HG03045 (cell line): Measurements from ENCODE around the gene ANO3.
"Not testable (repeated sequence)": the region's sequence is repeated elsewhere in the genome, so short reads cannot be mapped to it uniquely, and the experiment has no call there.

Experiments
- ATAC-seq: cut with Tn5 transposase; IDR thresholded peaks from one replicate; pipeline ENCODE4 v1.9.1; 2021; ENCODE audit warnings: mild to moderate bottlenecking, moderate library complexity; ENCODE audit not compliant: unreplicated experiment

Gene ANO3

DNA sequence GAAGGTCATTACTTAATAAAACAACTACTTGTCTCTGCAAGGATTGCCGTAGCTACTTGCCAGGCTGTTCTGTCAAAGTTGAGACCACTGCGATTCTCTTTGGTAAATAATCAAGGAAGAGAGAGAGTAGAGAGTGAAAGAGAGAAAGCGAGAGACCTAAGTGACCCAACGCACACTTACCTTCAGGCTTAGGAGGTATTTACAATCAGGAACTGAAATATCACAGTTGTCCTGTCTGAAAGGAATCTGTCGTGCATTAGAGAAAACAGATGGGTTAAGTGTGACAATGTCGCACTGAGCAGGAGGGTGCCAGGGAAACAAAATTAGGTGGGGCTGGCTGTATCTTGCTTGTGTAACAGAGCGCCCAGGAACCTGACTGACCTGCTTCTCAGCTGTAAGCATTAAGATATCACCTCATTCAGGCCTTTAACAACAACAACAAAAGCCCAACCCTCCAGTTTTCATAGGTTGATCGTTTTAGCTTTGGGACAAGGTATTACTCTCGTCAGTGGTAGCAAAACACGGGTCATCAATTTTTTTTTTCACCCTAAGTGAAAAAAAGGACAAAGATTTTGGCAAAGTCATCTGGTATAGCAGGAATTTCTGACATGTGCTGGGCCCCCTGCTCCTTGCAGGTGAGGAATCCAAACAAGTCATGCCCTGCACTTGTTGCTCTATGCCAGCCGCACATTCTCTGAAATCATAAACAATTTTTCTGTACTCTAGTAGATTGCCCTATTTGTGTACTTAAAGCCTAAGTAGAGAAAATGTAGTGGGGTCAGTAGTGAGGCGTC, 240.1 kb downstream of the ANO3 start, which contains the start of gene MUC15:
Gene MUC15, minus strand, starts transcription at position 403 of the 794 bp plus-strand sequence. CDS start 5,169 bp downstream, outside the sequence.
- ATAC-seq, result no peak

DNA sequence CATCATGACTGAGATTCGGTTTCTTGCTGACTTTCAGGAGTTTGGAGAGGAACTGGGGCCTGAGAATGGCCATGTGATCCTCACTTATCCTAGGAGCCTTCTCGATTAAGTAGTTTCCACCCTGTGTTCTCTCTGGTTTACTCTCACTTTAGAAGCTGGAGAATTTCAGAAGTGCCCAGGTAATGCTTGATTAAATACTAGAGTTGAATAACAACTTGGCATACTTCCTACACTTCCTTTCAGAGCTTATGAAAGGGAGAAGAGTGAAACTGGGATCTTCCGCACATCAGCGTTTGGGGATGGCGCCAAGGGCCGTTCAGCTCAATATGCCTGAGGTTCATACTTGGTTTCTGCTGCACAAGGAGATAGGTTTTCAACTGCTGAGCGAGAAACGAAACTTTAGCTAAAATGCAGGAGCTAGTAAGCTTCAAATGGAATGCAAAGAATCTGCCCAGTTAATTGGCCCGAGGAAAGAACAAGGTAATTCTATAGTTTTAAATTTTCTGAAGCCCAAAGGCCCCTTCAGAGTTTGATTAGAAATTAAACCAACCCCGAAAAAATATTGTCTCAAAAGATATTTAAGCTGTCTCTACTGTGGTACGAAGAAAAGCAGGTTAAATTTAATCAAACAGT, 241.0 kb downstream of the ANO3 start:
- ATAC-seq, result no peak

DNA sequence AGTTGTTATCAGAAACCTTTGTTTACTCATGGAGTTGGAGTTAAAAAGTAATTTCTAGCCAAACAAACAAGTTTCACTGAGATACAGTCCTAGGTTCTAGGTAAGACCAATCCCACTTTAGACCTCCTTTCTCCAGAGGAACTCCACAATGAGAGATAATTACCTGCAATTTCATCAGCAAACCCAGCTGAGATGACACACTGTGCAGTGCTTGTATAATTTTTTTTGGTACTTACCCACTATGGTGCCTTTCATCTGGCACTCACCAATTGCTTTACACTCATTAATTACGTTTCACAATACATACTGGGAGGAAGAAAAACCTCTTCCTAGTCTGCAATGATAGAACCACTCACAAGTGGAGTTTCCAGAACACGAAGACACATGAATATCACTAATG, 242.0 kb downstream of the ANO3 start:
- ATAC-seq, result no peak

DNA sequence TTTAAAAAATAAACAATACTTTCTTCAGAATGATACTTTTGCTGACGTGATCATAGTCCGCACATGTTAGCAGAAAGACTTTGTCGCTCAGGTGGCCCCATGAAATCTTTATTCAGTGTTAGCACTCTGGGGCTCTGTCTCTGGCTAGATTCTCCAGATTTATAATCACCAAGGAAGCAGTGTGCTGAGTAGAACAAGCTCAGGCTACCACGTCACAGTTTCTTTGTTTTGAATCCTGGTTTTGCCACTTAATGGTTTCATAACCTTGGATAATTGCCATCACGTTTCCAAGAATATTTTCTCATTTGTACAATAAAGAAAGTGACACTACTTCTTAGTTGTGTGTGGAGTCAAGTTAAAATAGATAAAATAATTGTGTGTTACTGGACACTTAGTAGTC, 244.0 kb downstream of the ANO3 start:
- no peak for ATAC-seq

DNA sequence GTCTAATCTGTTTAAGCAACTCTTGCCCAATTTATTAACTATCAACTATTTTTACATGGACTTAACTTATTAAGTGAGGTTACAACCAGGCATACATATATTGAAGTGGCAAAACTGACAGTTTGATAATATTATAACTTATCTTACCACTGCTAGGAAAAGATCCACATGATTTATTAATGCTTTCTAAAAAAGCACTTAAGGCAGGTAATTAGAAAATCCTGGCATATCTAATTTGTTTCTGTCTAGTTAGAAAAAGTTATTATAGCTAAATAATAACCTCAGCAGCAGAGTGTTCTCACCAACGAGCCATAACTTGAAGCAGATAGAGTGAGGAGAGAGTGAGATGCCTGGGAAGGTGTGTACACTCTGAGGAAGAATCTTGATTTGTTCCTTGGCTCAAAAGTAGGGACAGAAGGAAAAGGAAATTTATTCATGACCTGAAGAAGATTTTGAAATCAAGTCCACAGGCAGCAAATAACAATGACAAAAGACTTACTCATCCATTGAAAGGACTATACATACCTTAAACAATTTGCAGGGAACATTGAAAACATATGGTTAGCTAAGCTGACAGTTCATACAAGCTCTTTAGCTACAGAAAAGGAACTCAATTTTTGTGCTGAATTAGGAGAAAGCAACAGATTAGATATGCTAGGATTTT, 247.2 kb downstream of the ANO3 start:
- no peak for ATAC-seq

DNA sequence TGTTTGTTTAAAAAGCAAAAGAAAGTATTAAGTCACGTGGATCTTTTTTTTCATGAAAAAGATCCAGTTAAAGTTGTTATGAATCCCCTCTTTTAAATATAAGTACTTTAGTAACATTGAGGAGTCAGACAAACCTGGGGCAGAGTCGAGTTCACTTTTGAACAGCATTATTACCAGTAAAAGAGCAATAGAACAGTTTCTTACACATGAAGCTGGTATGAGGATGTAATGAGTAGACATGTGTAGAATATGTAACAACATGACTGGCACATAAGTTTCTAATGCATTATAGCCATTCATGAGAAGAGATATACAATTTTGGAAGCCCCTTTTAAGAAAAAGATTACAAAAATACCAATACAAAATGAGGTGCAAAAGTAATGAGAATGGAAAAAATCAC, 247.8 kb downstream of the ANO3 start:
- no peak for ATAC-seq

DNA sequence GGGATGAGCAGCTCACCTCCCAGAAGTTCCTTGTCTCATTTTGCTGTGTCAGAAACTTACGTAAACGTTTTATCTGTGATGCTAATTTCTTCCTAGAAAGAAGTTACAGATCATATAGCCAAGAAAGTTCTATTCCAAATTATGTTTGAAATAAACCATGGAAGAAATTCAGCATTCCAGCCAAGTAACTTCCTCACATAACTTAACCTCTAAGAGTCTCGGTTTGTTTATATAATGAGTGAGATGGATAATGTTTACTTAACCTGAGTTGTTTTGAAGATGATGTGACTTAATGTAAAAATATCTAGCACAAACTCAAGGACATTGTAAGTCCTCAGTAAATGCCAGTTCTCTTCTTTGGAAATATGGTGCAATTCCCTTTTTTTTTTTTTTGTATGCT, 249.0 kb downstream of the ANO3 start:
- no peak for ATAC-seq

DNA sequence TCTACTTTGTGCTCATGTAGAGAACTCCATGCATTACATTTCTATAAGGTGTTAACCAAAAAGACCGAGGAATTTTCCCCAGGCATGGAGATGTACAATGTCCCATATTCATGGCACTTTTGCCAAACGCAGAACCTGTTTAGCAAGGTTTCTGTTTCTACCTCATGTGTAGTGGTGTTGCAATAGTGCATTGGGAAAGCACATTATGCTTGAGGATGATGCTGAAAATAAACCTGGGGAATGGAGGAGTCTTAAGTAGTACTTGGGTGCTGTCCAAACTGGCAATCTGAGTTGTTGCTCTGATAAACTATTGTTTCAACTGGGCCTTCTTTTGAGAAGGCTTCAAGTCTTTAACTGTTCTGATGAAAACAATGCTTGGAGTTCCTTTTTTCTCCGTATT, 251.6 kb downstream of the ANO3 start:
- ATAC-seq, result no peak

DNA sequence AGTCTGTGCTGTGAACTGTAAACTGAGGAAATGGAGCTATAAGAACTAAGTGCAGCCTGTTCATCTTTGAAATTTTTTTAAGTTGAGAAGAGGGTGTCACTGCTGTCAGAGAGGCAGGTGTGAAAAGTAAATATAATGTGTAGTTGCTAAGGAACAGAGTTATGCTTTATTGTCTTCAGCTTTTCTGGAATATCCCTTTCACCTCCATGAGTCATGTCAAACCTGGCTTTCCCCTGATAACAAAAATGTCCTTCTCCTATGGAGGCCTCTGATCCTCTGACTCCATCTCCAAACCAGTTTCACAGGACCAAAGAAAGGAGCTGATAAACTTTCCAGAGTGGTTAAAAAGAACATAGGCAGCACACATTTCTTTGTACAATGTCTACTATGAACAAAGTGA, 252.9 kb downstream of the ANO3 start:
- no peak for ATAC-seq

DNA sequence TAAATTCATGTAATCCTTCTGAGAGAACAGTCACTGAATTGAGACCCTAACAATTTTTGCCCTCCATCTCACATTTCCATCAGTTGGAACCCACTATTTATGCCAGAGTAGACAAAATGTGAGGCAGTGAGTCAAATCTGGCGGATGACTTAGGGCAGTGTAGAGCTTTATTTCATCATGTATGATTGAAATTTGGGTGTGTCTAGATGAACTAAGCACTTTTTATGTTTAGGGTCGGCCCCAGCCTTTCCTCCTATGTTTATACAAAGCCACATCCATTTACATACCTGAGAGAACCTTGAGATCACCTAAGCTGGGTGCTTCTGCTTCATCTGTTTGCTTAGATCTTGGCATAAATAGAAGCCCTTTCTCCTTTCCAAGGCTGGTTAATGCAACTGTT, 255.1 kb downstream of the ANO3 start:
- no peak for ATAC-seq

DNA sequence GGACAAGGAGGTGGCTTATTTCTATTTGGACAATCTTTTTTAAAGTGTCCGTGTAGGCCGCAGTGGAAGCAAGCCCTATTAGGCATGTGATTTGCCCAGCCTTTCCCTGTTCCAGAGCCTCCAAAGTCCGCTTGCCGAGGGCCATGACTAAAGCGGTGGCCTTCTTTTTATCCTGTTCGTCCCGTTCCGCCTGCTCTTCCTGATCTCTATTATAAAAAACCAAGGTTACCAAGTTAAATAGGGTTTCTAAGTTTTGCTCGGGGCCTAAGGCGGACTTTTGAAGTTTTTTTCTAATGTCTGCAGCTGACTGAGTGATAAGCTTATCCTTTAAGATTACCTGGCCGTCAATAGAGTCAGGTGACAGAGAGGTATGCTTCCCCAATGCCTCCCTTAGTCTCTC, 261.8 kb downstream of the ANO3 start:
- ATAC-seq, result no peak

DNA sequence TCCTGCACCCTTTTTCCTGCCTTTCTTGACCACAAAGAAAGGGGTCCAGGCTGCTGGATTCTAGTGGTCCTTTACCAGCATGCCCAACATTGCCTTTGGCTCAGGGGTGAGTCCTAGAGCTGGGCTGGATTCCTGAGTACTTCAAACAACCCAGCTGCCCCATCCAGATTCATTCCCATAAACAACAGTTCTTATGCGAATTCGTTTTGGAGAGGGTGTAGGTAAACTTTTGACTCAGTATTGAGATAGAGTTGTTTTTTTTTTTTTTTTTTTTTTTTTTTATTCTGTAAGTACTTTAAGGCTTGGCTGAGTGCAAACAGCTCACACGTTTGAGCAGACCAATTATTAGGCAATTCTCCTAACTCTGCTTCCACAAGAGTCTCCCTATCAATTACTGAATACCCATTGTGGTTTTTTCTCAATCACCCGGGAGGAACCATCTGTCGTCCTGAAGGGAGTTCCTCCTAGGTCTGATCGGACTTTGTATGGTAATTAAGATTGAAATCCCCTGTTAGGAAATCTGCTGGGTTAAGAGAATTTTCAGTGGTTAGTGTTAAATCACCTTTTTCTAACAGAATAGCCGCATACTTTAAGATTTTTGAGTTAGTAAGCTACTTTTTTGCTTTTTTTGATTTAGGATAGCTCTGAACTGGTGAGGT, 263.4 kb downstream of the ANO3 start:
- not testable (repeated sequence) for ATAC-seq

DNA sequence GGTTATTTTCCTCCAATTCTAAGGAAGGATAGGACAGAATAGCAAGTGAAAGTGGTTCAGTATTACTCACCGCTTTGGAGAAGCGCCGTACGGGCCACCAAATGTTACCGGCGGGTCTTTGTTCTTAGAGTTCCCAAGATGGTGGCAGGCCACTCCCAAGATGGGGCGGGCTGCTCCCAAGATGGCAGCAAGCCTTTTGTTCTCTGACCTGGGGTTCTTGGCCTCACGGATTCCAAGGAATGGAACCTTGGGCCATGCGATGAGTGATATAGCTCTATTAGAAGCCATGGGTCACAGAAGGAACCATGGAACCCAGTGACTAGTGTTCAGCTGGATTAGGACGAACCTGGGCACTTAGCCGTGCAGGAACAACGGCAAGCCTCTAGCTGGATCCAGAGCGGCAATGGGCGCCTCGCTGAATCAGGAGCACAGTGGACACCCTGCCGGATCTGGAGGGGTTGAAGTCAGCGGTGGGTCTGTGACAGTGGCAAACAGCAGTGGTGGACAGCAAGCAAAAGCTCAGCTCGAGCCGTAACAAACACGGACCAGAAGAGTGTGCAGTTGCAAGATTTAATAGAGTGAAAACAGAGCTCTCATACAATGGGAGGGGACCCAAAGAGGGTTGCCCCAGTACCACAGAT, 265.2 kb downstream of the ANO3 start:
- ATAC-seq, result not testable (repeated sequence)

DNA sequence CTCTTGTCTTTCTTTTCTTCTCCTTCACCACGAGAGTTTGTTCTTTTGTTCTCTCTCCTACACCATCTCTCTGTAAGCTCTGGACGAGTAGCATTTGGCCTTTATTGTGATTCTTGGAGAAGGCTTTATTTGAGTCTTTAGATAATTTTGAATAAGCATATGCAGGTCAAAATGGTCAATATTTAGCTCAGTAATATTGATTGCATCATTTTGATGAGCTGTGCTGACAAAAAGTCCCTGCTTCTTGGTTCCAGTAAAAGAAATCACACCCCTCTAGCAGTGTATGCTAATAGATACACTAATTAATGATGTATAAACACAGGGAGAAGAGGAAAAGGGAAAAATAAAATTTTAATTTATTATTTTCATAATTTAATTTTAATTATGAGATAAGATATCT, 266.0 kb downstream of the ANO3 start:
- ATAC-seq, result no peak

DNA sequence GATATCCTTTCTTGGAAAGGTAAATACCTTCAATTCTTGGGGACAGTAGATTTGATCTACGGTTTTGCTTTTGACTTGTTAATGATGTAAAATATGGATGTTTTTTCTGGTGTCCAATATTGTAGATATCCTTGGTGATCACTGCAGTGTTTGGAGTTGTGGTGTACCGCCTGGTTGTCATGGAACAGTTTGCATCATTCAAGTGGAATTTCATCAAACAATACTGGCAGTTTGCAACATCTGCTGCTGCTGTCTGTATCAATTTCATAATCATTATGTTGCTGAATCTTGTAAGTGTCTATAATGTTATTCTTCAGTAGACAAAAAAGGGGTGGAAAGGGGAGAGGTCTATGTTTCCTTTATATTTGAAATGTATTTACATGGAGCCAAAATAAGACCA, 267.5 kb downstream of the ANO3 start:
- no peak for ATAC-seq

DNA sequence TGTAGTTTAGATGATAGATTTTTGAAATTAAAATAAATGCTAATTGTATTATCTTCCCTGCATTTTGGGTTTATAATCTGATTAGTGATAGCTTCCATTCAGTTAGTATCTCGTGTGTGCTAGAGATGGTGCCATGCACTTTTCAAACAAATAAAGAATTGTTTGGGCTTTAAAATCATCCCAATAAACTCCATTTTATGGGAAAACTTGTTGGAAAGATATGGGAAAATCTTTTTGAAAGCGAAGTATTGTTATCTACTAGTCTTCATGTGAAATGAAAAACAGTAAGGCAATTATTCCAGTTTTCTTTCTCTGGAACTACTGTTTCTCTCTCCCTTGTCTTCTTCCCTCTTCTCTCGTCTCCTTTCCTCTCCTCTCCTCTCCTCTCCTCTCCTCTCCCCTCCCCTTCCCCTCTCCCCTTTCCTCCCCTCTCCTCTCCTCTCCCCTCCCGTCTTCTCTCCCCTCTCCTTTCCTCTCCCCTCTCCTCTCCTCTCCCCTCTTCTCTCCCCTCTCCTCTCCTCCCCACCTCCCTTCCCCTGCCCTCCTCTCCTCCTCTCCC, 268.0 kb downstream of the ANO3 start:
- no peak for ATAC-seq

DNA sequence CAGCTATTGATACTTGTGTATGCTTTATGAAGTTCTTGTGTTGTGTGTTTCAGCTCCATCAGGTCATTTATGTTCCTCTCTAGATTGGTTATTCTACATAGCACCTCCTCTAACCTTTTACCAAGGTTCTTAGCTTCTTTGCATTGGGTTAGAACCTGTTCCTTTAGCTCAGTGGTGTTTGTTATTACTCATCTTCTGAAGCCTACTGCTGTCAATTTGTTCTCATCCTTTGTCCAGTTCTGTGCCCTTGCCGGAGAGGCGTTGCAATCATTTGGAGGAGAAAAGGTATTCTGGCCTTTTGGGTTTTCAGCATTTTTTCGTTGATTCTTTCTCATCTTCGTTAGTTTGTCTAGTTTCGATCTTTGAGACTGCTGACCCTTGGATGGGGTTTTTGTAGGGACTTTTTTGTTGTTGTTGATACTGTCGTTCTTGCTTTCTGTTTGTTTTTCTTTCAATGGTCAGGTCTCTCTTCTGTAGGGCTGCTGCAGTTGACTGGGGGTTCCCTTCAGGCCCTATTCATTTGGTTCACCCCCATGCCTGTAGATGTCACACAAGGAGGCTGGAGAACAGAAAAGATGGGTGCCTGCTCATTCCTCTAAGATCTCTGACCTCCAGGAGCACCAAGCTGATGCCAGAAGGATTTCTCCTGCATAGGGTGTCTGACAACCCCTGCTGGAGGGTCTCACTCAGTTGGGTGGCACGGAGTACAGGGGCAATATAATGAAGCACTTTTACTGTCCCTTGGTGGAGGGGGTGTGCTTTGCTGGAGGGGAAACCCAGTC, 276.0 kb downstream of the ANO3 start:
- peak; percentile 68 for ATAC-seq

DNA sequence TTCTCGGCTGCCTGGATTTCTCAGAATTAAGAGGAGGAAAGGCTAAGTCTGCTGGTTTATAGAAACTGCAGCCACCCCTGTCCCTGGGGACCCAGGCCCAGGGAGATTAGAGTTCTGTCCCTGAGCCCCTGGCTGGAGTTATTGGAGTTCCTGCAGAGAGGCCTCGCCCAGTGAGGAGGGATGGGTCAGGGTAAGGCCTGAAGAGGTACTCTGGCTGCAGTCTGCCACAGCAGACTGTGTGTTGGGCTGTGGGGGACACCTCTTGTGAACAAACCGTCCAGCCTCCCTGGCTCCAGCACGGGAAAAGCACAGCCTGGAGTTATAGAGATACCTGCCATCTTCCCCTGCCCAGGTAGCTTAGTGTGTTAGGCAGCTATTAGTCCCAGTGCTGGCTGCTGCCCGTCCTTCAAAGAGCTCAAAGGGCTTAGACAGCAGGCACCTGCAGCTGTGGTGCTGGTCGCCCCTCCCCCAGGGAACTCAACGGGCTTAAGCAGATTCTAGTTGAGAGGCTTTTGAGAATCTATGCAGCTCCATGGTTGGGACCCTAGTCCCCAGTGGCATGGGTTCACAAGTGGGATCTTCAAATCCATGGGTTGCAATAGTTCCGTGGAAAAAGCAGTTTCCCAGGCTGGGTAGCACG, 276.7 kb downstream of the ANO3 start:
- peak; percentile 30 for ATAC-seq

DNA sequence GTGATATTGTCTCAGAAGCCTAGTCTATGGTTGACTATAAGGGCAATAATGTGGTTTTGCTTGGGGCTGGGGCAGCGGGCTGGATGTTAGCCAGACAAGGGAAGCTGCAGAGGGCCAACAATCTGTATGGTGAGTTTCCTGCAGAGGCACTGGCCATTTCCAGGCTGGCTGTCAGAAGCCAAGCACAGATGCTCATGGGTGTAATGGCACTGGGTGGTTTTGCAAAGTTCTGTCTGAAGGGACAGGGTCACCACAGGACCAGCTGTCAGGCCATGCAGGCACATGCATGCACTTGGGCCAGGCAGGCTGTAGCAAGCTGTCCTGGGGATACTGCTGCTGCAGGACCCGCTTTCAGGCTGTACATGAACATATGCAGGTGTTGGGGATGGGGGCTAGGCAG, 281.8 kb downstream of the ANO3 start:
- ATAC-seq, result no peak
